Prostate gland (tissue), 2 donors: ENCODE results near the gene CXCL6. TPM values are rescaled to one million over a fixed set of nuclear protein-coding genes. Genes with fewer than 3 reads are reported as not detected.
A peak's percentile ranks its signal among the peaks of the same experiment; 100 is the strongest.

ENCODE experiments used
- DNase-seq: peaks from one replicate; pipeline ENCODE4 v3.0.0-alpha.2; 2019; ENCODE audit warnings: low spot score
- H3K27ac ChIP-seq, 2 donors: fragments of 200-600 bp; sonication (generic); 2 replicates each; pipeline ENCODE4 v1.5.1; 2017 to 2019
- H3K27me3 ChIP-seq: fragments of 200-600 bp; sonication (generic); replicated peaks from 2 replicates; pipeline ENCODE4 v1.5.1; 2019; ENCODE audit not compliant: insufficient read depth
- H3K36me3 ChIP-seq, 2 donors: fragments of 200-600 bp; sonication (generic); 1 replicate in 1 of 2; 2 replicates in 1 of 2; pipeline versions ENCODE4 v1.5.1 to v1.8.1; 2017 to 2019
- H3K4me1 ChIP-seq: fragments of 200-600 bp; sonication (generic); replicated peaks from 2 replicates; pipeline ENCODE4 v1.5.1; 2019
- H3K4me3 ChIP-seq, 2 donors: fragments of 200-600 bp; sonication (generic); 2 replicates each; pipeline ENCODE4 v1.5.1; 2017 to 2019
- H3K9me3 ChIP-seq: fragments of 200-600 bp; sonication (generic); 2 replicates; pipeline ENCODE4 v1.5.1; 2017
- CTCF ChIP-seq, 4 experiments: fragments of 200-600 bp in 2 of 4; fragments of 450-650 bp in 2 of 4; sonication (generic) in 2 of 4; IDR thresholded peaks; 1 replicate in 3 of 4; 2 replicates in 1 of 4; pipeline ENCODE4 v1.5.1; 2016 to 2019; ENCODE audit warnings: antibody characterized with exemption in 4 of 4, mild to moderate bottlenecking in 2 of 4, moderate library complexity in 2 of 4
- POLR2A ChIP-seq: fragments of 450-650 bp; IDR thresholded peaks from one replicate; pipeline ENCODE4 v1.6.1; 2016; ENCODE audit warnings: antibody characterized with exemption, mild to moderate bottlenecking
- POLR2AphosphoS5 ChIP-seq: sonication (generic); formaldehyde crosslinking; IDR thresholded peaks from one replicate; pipeline ENCODE4 v1.6.1; 2017; ENCODE audit warnings: antibody characterized with exemption
- WGBS: methylation state at CpG from one replicate; pipeline ENCODE4 v1.1.5; 2018; 5-methylcytosine and 5-hydroxymethylcytosine counted together
- intact Hi-C: fragments of 100-400 bp; cut with DNase I; formaldehyde crosslinking; loops from one replicate; pipeline ENCODE4 v1.14.2; 2022
- total RNA-seq, 2 donors: library from RNA; depleted of rRNA; stranded (reverse); fragments of >200 nt; gene quantifications; one replicate each; pipeline ENCODE4 v1.1.0, GENCODE V29; 2016

CXCL6 gene
- total RNA-seq, 2 donors from 2014 or later: 5.2 to 8.4 TPM

- no peak overlapping the region for H3K4me3 ChIP-seq
- intact Hi-C loops: loop anchor here (10.0 kb wide), 1 partner anchor 116 kb away; no protein-coding TSS in a partner anchor
- no peaks in the 10 kb centered on the region for H3K4me1 ChIP-seq
- H3K9me3 ChIP-seq: no peaks in the 10 kb centered on the region
- 86% methylated on average over 1 of the region's 1 CpG for WGBS
- no peaks in the 10 kb centered on the region for H3K36me3 ChIP-seq
- H3K27me3 ChIP-seq: no peaks in the 10 kb centered on the region
- TF ChIP-seq POLR2AphosphoS5 (no peak), POLR2A (no peak), CTCF (IDR thresholded peaks at IDR 0.05) (no peak)
- no peak overlapping the region for H3K27ac ChIP-seq
- DNase-seq: no peak
Measured at GRCh38 chr4:73851293-73851692, 14.8 kb downstream of the CXCL6 start.

- Histone ChIP-seq H3K27me3 (no peaks in the 10 kb centered on the region), H3K4me3 (no peak overlapping the region), H3K4me1 (no peaks in the 10 kb centered on the region), H3K36me3 (no peaks in the 10 kb centered on the region), H3K9me3 (no peaks in the 10 kb centered on the region), H3K27ac (no peak overlapping the region)
- intact Hi-C loops: loop anchor here (10.0 kb wide), 1 partner anchor 118 kb away; no protein-coding TSS in a partner anchor
- TF ChIP-seq CTCF (IDR thresholded peaks at IDR 0.05): no peak
- TF ChIP-seq POLR2AphosphoS5: no peak
- no peak for TF ChIP-seq POLR2A
- no peak for DNase-seq
Measured at GRCh38 chr4:73852771-73853170, 16.3 kb downstream of the CXCL6 start.

GRCh38 chr4:73853246-73853704 is 16.8 kb downstream of the CXCL6 start, which contains the start of gene PF4V1:
Gene PF4V1, plus strand, starts transcription at chr4:73853296. Its CDS starts 67 bp downstream, at chr4:73853363.
- Histone ChIP-seq H3K36me3 (no peaks in the 10 kb centered on the region), H3K27me3 (no peaks in the 10 kb centered on the region), H3K27ac (no peak within 1 kb of the TSS), H3K9me3 (no peaks in the 10 kb centered on the region), H3K4me3 (peak within 1 kb of the TSS; percentile 12 to 15), H3K4me1 (no peaks in the 10 kb centered on the region)
- intact Hi-C loops: loop anchor here (10.0 kb wide), 1 partner anchor 118 kb away; no protein-coding TSS in a partner anchor
- TF ChIP-seq CTCF (IDR thresholded peaks at IDR 0.05) (peak in 2 of 4 experiments; percentile 28 to 37), POLR2A (no peak), POLR2AphosphoS5 (peak; percentile 13)
- DNase-seq: peak; percentile 21
- 37% methylated on average over 13 of the region's 22 CpGs for WGBS

GRCh38 chr4:73853718-73854473 is 17.4 kb downstream of the CXCL6 start:
- intact Hi-C loops: loop anchor here (10.0 kb wide), 1 partner anchor 119 kb away; no protein-coding TSS in a partner anchor
- TF ChIP-seq POLR2AphosphoS5 (no peak), CTCF (IDR thresholded peaks at IDR 0.05) (no peak), POLR2A (no peak)
- WGBS: 33% methylated on average over 8 of the region's 8 CpGs
- peak overlapping the region in 1 of 2 donors; percentile 15 for H3K4me3 ChIP-seq
- H3K27me3 ChIP-seq: no peaks in the 10 kb centered on the region
- no peaks in the 10 kb centered on the region for H3K4me1 ChIP-seq
- no peak for DNase-seq
- H3K36me3 ChIP-seq: no peaks in the 10 kb centered on the region
- no peaks in the 10 kb centered on the region for H3K9me3 ChIP-seq
- no peak overlapping the region for H3K27ac ChIP-seq
